Right atrium auricular region (tissue), 2 donors: ENCODE measurements around the gene ANKH. TPM values are rescaled to one million over a fixed set of nuclear protein-coding genes. Genes with fewer than 3 reads are reported as not detected.
A peak's percentile ranks its signal among the peaks of the same experiment; 100 is the strongest.

Source experiments
- DNase-seq: peaks from one replicate; pipeline ENCODE4 v3.0.0-alpha.2; 2019; ENCODE audit warnings: low spot score
- H3K27ac ChIP-seq, 2 donors: fragments of 200-600 bp; sonication (generic); 1 replicate in 1 of 2; 2 replicates in 1 of 2; pipeline ENCODE4 v1.5.1; 2016 to 2019
- H3K27me3 ChIP-seq, 2 donors: fragments of 200-600 bp; sonication (generic); one replicate each; pipeline versions ENCODE4 v1.5.1 to v1.6.0; 2017 to 2019
- H3K36me3 ChIP-seq: fragments of 200-600 bp; sonication (generic); one replicate; pipeline ENCODE4 v1.5.1; 2016
- H3K4me1 ChIP-seq, 2 donors: fragments of 200-600 bp; sonication (generic); one replicate each; pipeline versions ENCODE4 v1.5.1 to v1.6.0; 2017 to 2019
- H3K4me3 ChIP-seq, 2 donors: fragments of 200-600 bp; sonication (generic); 1 replicate in 1 of 2; 2 replicates in 1 of 2; pipeline ENCODE4 v1.5.1; 2017 to 2019; ENCODE audit warnings: mild to moderate bottlenecking in 1 of 2, moderate library complexity in 1 of 2
- H3K9me3 ChIP-seq, 2 donors: fragments of 200-600 bp; sonication (generic); one replicate each; pipeline ENCODE4 v1.5.1; 2019
- total RNA-seq, 2 donors: library from RNA; depleted of rRNA; stranded (reverse); fragments of >200 nt; gene quantifications; one replicate each; pipeline ENCODE4 v1.1.0, GENCODE V29; 2016
- TF ChIP-seq, protein P1 (sequence below), 2 donors: fragments of 200-600 bp; sonication (generic); IDR thresholded peaks; one replicate each; pipeline ENCODE4 v1.5.1; 2019; ENCODE audit warnings: antibody characterized with exemption in 2 of 2

Gene ANKH
- total RNA-seq, 2 donors from 2014 or later: 52.3 to 80.4 TPM

DNA sequence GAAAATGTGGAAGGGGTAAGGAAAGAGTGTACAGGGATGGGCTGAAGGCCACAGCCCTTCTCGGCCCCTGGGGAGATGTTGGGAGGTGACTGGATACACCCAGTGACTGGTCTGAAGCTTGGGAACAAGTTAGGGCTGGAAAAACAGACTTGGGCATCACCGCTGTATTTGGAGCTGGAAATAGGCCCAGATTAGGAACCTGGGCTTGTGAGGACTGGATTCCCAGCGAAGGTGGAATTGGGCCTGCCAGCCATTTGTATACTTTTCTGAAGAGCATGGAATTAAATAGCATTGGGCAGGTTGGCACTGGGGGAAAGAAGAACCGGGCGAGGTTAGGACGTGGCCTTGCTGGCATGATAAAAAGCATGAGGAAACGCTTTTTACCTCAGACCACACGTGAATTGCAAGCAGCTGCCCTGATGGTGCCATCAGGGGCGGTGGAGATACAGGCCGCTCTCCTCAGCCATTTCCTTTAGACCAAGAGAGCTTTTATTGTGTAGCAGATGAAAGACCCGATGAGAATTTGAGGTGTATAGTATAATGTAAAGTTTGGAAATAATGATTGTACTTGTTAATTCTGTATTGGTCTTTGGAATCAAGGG lies 169.2 kb downstream of the ANKH start:
- no peak for DNase-seq
- Histone ChIP-seq H3K27me3 (no peaks in the 10 kb centered on the region), H3K4me1 (peaks cover 0 to 50% of the 10 kb centered on the region in 2 donors), H3K9me3 (no peaks in the 10 kb centered on the region), H3K36me3 (peaks cover 14% of the 10 kb centered on the region), H3K27ac (no peak overlapping the region), H3K4me3 (no peak overlapping the region)
- TF ChIP-seq, protein P1, sequence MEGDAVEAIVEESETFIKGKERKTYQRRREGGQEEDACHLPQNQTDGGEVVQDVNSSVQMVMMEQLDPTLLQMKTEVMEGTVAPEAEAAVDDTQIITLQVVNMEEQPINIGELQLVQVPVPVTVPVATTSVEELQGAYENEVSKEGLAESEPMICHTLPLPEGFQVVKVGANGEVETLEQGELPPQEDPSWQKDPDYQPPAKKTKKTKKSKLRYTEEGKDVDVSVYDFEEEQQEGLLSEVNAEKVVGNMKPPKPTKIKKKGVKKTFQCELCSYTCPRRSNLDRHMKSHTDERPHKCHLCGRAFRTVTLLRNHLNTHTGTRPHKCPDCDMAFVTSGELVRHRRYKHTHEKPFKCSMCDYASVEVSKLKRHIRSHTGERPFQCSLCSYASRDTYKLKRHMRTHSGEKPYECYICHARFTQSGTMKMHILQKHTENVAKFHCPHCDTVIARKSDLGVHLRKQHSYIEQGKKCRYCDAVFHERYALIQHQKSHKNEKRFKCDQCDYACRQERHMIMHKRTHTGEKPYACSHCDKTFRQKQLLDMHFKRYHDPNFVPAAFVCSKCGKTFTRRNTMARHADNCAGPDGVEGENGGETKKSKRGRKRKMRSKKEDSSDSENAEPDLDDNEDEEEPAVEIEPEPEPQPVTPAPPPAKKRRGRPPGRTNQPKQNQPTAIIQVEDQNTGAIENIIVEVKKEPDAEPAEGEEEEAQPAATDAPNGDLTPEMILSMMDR (IDR thresholded peaks at IDR 0.05): no peak

DNA sequence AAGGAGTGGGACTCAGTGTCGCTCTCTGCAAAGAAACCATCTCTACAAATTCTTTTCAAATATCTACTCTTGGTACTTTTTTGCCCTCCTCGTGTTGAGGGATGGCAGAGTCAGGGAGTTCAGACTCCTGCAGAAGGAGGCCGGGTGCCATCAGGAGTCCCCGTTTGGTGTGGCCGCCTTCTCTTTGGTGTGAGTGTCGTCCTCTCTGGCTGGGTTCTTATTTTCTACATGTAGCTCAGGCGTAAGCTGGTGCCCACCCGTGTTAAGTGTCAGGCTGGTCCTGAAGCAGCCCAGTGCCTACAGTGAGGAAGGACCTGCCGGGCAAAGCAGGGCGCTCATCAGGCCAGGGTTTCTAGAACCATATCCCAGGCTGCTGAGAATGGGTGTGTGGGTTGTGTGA lies 170.0 kb downstream of the ANKH start:
- TF ChIP-seq, protein P1 (IDR thresholded peaks at IDR 0.05): no peak
- H3K27ac ChIP-seq: peak overlapping the region in 1 of 2 donors; percentile 47
- no peak for DNase-seq
- no peak overlapping the region for H3K4me3 ChIP-seq
- H3K9me3 ChIP-seq: no peaks in the 10 kb centered on the region
- H3K4me1 ChIP-seq: peaks cover 0 to 47% of the 10 kb centered on the region in 2 donors
- H3K36me3 ChIP-seq: peaks cover 9% of the 10 kb centered on the region
- no peaks in the 10 kb centered on the region for H3K27me3 ChIP-seq

DNA sequence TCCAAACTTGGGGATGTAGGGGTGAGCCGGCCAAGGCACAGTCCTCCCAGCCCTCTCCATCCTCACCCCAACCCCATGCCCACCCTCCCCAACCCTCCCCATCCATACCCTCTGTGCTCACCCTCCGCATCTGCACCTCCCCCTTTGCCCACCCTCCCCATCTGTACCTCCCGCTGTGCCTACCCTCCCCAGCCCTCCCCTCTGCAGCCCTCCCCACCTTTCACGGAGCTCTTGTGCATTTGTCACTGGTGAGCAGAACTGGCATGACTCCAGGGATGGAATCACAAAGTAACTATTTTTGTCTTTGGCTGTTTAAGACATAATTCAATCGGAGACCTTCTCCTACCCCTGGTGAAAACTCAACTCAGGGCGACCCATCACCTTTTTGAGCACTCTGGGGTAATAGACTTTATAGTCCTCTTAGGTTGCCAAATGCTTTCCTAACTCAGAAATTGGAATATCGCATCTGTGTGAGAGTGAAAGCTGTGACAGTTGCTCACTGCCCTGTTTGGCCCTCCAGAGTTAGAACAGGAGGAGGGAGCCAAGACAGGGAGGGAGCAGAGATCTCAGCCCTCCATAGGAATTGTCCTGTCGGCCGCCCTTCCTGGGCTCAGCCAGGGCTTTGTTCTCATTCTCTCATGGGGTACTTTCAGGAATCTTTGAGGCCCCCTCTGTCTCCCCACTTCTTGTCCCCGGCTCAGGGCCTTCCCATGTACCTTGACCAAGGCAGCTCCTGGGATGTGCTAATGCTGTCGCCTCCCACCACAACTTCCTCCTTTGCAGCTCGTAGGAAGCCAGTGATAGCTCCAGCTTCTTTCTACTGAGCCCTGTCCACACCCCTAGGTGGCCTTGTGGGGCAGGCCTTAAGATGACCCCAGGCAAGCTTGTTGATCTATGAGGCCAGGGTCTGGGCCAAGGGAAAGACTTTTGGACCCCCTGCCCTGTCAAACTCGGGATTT lies 170.8 kb downstream of the ANKH start:
- DNase-seq: no peak
- H3K36me3 ChIP-seq: peaks cover 10% of the 10 kb centered on the region

DNA sequence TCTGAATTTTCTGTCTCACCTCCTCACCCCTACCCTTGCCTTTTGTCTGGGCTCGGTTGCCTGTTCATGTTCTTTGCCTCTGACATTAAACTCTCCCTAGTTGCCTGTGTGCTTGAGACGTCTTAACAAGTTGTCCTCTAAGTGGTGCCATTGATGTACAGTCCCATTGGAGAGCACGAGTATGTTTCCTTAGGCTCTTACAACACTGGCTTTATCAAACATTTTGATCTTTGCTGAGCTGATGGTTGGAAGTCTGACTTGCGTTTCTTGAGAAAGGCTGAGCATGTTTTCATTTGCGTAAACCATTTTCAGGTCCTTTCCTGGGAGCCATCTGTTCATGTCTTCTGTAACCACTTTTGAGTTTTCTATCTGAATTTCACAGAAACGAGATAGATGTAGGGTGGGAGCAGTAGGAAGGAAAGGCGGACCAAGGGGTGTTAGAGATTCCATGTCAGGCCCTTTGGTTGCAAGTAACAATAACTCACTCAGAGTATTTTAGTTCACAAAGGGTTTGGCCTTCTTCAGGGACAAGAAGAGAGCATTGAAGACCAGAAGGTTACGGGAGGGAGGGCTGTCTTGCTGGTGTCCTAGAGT lies 171.7 kb downstream of the ANKH start:
- Histone ChIP-seq H3K36me3 (peaks cover 6% of the 10 kb centered on the region), H3K27ac (peak overlapping the region; percentile 47 to 61)

More for the DNA sequence above, 170.8 kb downstream of the ANKH start:
- TF ChIP-seq, protein P1 (IDR thresholded peaks at IDR 0.05): no peak
- Histone ChIP-seq H3K4me1 (peaks cover 0 to 42% of the 10 kb centered on the region in 2 donors), H3K4me3 (no peak overlapping the region), H3K9me3 (no peaks in the 10 kb centered on the region), H3K27me3 (no peaks in the 10 kb centered on the region), H3K27ac (peak overlapping the region; percentile 47 to 61)

DNA sequence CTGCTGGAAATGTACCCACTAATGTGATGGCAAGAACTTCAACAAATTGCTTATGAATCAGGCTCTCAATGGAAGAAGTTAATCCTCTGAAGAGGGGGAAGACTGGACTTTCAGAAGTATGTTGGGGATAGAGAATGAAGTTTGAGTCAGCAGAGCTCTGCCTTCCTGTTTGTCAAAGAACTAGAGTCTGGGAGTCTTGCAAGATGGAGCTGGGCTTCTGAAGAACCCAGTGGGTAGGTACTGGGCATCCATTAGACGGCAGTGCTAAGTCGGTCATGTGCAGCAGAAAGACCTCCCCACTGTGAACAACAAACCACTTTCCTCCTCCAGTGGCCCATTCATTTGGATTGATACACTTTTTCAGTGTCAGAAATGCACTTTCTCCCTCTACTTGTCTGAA lies 172.4 kb downstream of the ANKH start:
- no peaks in the 10 kb centered on the region for H3K27me3 ChIP-seq
- no peaks in the 10 kb centered on the region for H3K9me3 ChIP-seq
- DNase-seq: no peak
- TF ChIP-seq, protein P1 (IDR thresholded peaks at IDR 0.05): no peak
- H3K4me1 ChIP-seq: peaks cover 0 to 42% of the 10 kb centered on the region in 2 donors
- H3K36me3 ChIP-seq: peaks cover 8% of the 10 kb centered on the region
- H3K4me3 ChIP-seq: no peak overlapping the region
- H3K27ac ChIP-seq: no peak overlapping the region

More for the DNA sequence above, 171.7 kb downstream of the ANKH start:
- DNase-seq: no peak
- peaks cover 0 to 42% of the 10 kb centered on the region in 2 donors for H3K4me1 ChIP-seq
- H3K9me3 ChIP-seq: no peaks in the 10 kb centered on the region
- no peaks in the 10 kb centered on the region for H3K27me3 ChIP-seq
- TF ChIP-seq, protein P1 (IDR thresholded peaks at IDR 0.05): no peak
- no peak overlapping the region for H3K4me3 ChIP-seq
